ENCODE data around the gene SLC38A9.

Gene SLC38A9

GRCh38 chr5:55625913-55626312 is 86.2 kb downstream of the SLC38A9 start:
- H3K4me1 Mint-ChIP-seq (ENCODE audit: low read depth): peaks cover 17% of the 10 kb centered on the region
- H3K4me3 Mint-ChIP-seq: peak overlapping the region; percentile 37
- H3K36me3 Mint-ChIP-seq (ENCODE audit: low read depth): peaks cover 18% of the 10 kb centered on the region
- no peaks in the 10 kb centered on the region for H3K27me3 Mint-ChIP-seq (ENCODE audit: low read depth)
- H3K9me3 Mint-ChIP-seq: no peaks in the 10 kb centered on the region
- no peak for DNase-seq (ENCODE audit: low spot score)
- peak overlapping the region; percentile 29 for H3K27ac Mint-ChIP-seq

GRCh38 chr5:55625589-55625909 is 86.6 kb downstream of the SLC38A9 start:
- no peaks in the 10 kb centered on the region for H3K9me3 Mint-ChIP-seq
- DNase-seq (ENCODE audit: low spot score): no peak
- H3K4me3 Mint-ChIP-seq: peak overlapping the region; percentile 37
- H3K27me3 Mint-ChIP-seq (ENCODE audit: low read depth): no peaks in the 10 kb centered on the region
- peaks cover 17% of the 10 kb centered on the region for H3K4me1 Mint-ChIP-seq (ENCODE audit: low read depth)
- H3K27ac Mint-ChIP-seq: peak overlapping the region; percentile 29
- peaks cover 18% of the 10 kb centered on the region for H3K36me3 Mint-ChIP-seq (ENCODE audit: low read depth)

- H3K4me1 Mint-ChIP-seq (ENCODE audit: low read depth): peaks cover 17% of the 10 kb centered on the region
- no peaks in the 10 kb centered on the region for H3K9me3 Mint-ChIP-seq
- H3K27ac Mint-ChIP-seq: no peak overlapping the region
- H3K4me3 Mint-ChIP-seq: no peak overlapping the region
- no peaks in the 10 kb centered on the region for H3K27me3 Mint-ChIP-seq (ENCODE audit: low read depth)
- H3K36me3 Mint-ChIP-seq (ENCODE audit: low read depth): peaks cover 18% of the 10 kb centered on the region
- no peak for DNase-seq (ENCODE audit: low spot score)
These were observed 87.1 kb downstream of the SLC38A9 start for GRCh38 chr5:55624841-55625588.

- Mint-ChIP-seq H3K4me3 (no peak overlapping the region), H3K27ac (no peak overlapping the region), H3K4me1 (ENCODE audit: low read depth) (peaks cover 17% of the 10 kb centered on the region), H3K27me3 (ENCODE audit: low read depth) (no peaks in the 10 kb centered on the region), H3K9me3 (no peaks in the 10 kb centered on the region), H3K36me3 (ENCODE audit: low read depth) (peaks cover 14% of the 10 kb centered on the region)
- DNase-seq (ENCODE audit: low spot score): no peak
These were observed 88.3 kb downstream of the SLC38A9 start for GRCh38 chr5:55623789-55624188.

- Mint-ChIP-seq H3K27ac (no peak overlapping the region), H3K4me3 (no peak overlapping the region), H3K4me1 (ENCODE audit: low read depth) (peaks cover 17% of the 10 kb centered on the region), H3K9me3 (no peaks in the 10 kb centered on the region), H3K27me3 (ENCODE audit: low read depth) (no peaks in the 10 kb centered on the region), H3K36me3 (ENCODE audit: low read depth) (peaks cover 13% of the 10 kb centered on the region)
- DNase-seq (ENCODE audit: low spot score): no peak
These were observed 89.7 kb downstream of the SLC38A9 start for GRCh38 chr5:55622460-55622859.

- Mint-ChIP-seq H3K27ac (no peak overlapping the region), H3K36me3 (ENCODE audit: low read depth) (peaks cover 6% of the 10 kb centered on the region), H3K27me3 (ENCODE audit: low read depth) (no peaks in the 10 kb centered on the region), H3K9me3 (no peaks in the 10 kb centered on the region), H3K4me3 (no peak overlapping the region), H3K4me1 (ENCODE audit: low read depth) (peaks cover 10% of the 10 kb centered on the region)
- no peak for DNase-seq (ENCODE audit: low spot score)
These were observed 90.9 kb downstream of the SLC38A9 start for GRCh38 chr5:55621229-55621628.

GRCh38 chr5:55620766-55621160 is 91.4 kb downstream of the SLC38A9 start:
- H3K4me3 Mint-ChIP-seq: no peak overlapping the region
- no peak overlapping the region for H3K27ac Mint-ChIP-seq
- H3K9me3 Mint-ChIP-seq: no peaks in the 10 kb centered on the region
- peaks cover 8% of the 10 kb centered on the region for H3K4me1 Mint-ChIP-seq (ENCODE audit: low read depth)
- no peaks in the 10 kb centered on the region for H3K27me3 Mint-ChIP-seq (ENCODE audit: low read depth)
- H3K36me3 Mint-ChIP-seq (ENCODE audit: low read depth): peaks cover 3% of the 10 kb centered on the region
- no peak for DNase-seq (ENCODE audit: low spot score)

GRCh38 chr5:55620009-55620765 is 91.9 kb downstream of the SLC38A9 start:
- H3K9me3 Mint-ChIP-seq: no peaks in the 10 kb centered on the region
- peaks cover 2% of the 10 kb centered on the region for H3K4me1 Mint-ChIP-seq (ENCODE audit: low read depth)
- H3K27ac Mint-ChIP-seq: no peak overlapping the region
- no peak overlapping the region for H3K4me3 Mint-ChIP-seq
- H3K27me3 Mint-ChIP-seq (ENCODE audit: low read depth): no peaks in the 10 kb centered on the region
- DNase-seq (ENCODE audit: low spot score): no peak
- H3K36me3 Mint-ChIP-seq (ENCODE audit: low read depth): no peaks in the 10 kb centered on the region

- DNase-seq (ENCODE audit: low spot score): no peak
- H3K36me3 Mint-ChIP-seq (ENCODE audit: low read depth): no peaks in the 10 kb centered on the region
- no peaks in the 10 kb centered on the region for H3K27me3 Mint-ChIP-seq (ENCODE audit: low read depth)
- no peak overlapping the region for H3K27ac Mint-ChIP-seq
- H3K4me3 Mint-ChIP-seq: no peak overlapping the region
- no peaks in the 10 kb centered on the region for H3K9me3 Mint-ChIP-seq
- peaks cover 2% of the 10 kb centered on the region for H3K4me1 Mint-ChIP-seq (ENCODE audit: low read depth)
These were observed 93.8 kb downstream of the SLC38A9 start for GRCh38 chr5:55618318-55618717.

- peaks cover 14% of the 10 kb centered on the region for H3K4me1 Mint-ChIP-seq (ENCODE audit: low read depth)
- no peaks in the 10 kb centered on the region for H3K27me3 Mint-ChIP-seq (ENCODE audit: low read depth)
- H3K4me3 Mint-ChIP-seq: no peak overlapping the region
- H3K36me3 Mint-ChIP-seq (ENCODE audit: low read depth): no peaks in the 10 kb centered on the region
- DNase-seq (ENCODE audit: low spot score): no peak
- no peaks in the 10 kb centered on the region for H3K9me3 Mint-ChIP-seq
- H3K27ac Mint-ChIP-seq: no peak overlapping the region
These were observed 98.8 kb downstream of the SLC38A9 start for GRCh38 chr5:55613112-55613868.

GRCh38 chr5:55610542-55610941 is 101.6 kb downstream of the SLC38A9 start:
- no peak overlapping the region for H3K27ac Mint-ChIP-seq

GRCh38 chr5:55609413-55609812 is 102.7 kb downstream of the SLC38A9 start:
- no peak overlapping the region for H3K4me3 Mint-ChIP-seq
- no peak overlapping the region for H3K27ac Mint-ChIP-seq
- H3K9me3 Mint-ChIP-seq: no peaks in the 10 kb centered on the region
- DNase-seq (ENCODE audit: low spot score): no peak
- H3K27me3 Mint-ChIP-seq (ENCODE audit: low read depth): no peaks in the 10 kb centered on the region
- peaks cover 16% of the 10 kb centered on the region for H3K4me1 Mint-ChIP-seq (ENCODE audit: low read depth)
- H3K36me3 Mint-ChIP-seq (ENCODE audit: low read depth): no peaks in the 10 kb centered on the region

More at GRCh38 chr5:55610542-55610941, 101.6 kb downstream of the SLC38A9 start:
- no peaks in the 10 kb centered on the region for H3K36me3 Mint-ChIP-seq (ENCODE audit: low read depth)
- no peak overlapping the region for H3K4me3 Mint-ChIP-seq
- no peaks in the 10 kb centered on the region for H3K9me3 Mint-ChIP-seq
- no peaks in the 10 kb centered on the region for H3K27me3 Mint-ChIP-seq (ENCODE audit: low read depth)
- no peak for DNase-seq (ENCODE audit: low spot score)
- H3K4me1 Mint-ChIP-seq (ENCODE audit: low read depth): peaks cover 16% of the 10 kb centered on the region

GRCh38 chr5:55608595-55609349 is 103.4 kb downstream of the SLC38A9 start:
- H3K4me3 Mint-ChIP-seq: no peak overlapping the region
- H3K4me1 Mint-ChIP-seq (ENCODE audit: low read depth): peaks cover 19% of the 10 kb centered on the region
- DNase-seq (ENCODE audit: low spot score): no peak
- H3K36me3 Mint-ChIP-seq (ENCODE audit: low read depth): no peaks in the 10 kb centered on the region
- no peaks in the 10 kb centered on the region for H3K27me3 Mint-ChIP-seq (ENCODE audit: low read depth)
- no peaks in the 10 kb centered on the region for H3K9me3 Mint-ChIP-seq
- H3K27ac Mint-ChIP-seq: no peak overlapping the region

All from T-helper 2 cell treated with Interferon-gamma antibody and Interleukin-4, amounts not matched to agents 5 μg/mL and 100 μg/mL, for 36 hours (primary cell).